VCaP (cell line): ENCODE data around the gene HK2.
"Not testable (repeated sequence)": the region's sequence is repeated elsewhere in the genome, so short reads cannot be mapped to it uniquely, and the experiment has no call there.

Experiments used
- H3K27ac ChIP-seq: fragments of 450-650 bp; 2 replicates; pipeline ENCODE4 v1.5.1; 2017
- TF ChIP-seq, protein P1 (sequence below): fragments of 450-650 bp; conservative IDR thresholded peaks from 2 replicates; pipeline ENCODE4 v1.5.1; 2017; ENCODE audit warnings: mild to moderate bottlenecking, moderate library complexity

HK2 gene

DNA sequence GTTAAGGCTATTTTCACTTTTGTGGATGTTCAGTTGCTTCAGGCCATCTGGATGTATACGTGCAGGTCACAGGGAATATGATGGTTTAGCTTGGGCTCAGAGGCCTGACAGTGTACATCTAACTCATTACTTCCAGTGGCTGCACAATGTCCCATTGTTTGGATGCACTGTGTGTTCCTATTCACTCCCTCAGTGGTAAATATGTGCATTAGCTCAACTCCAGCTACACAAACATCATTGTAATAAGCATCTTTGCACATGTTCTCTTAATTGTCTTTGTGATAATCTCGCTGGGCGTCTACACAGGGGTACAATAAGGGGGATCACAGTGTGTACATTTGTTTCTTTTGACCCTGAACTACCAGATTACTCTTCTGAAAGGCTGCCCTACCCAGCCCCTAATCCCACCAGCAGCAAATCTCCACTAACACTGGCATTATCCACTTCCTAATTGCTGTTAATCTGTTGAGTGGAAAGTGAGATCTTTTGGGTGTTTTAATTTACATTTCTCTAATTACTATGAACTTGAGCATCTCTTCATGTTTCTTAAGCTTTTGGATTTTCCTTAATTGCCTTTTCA lies 68.4 kb downstream of the HK2 start:
- TF ChIP-seq, protein P1, sequence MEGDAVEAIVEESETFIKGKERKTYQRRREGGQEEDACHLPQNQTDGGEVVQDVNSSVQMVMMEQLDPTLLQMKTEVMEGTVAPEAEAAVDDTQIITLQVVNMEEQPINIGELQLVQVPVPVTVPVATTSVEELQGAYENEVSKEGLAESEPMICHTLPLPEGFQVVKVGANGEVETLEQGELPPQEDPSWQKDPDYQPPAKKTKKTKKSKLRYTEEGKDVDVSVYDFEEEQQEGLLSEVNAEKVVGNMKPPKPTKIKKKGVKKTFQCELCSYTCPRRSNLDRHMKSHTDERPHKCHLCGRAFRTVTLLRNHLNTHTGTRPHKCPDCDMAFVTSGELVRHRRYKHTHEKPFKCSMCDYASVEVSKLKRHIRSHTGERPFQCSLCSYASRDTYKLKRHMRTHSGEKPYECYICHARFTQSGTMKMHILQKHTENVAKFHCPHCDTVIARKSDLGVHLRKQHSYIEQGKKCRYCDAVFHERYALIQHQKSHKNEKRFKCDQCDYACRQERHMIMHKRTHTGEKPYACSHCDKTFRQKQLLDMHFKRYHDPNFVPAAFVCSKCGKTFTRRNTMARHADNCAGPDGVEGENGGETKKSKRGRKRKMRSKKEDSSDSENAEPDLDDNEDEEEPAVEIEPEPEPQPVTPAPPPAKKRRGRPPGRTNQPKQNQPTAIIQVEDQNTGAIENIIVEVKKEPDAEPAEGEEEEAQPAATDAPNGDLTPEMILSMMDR: no peak

DNA sequence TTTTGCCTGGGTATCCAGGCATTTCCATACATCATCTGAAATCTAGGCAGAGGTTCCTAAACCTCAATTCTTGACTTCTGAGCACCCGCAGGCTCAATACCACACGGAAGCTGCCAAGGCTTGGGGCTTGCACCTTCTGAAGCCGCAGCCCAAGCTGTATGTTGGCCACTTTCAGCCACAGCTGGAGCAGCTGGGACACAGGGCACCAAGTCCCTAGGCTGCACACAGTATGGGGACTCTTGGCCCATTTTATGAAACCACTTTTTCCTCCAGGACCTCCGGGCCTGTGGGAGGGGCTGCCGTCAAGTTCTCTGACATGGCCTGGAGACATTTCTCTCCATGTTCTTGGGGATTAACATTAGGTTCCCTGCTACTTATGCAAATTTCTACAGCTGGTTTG lies 72.5 kb downstream of the HK2 start:
- no peak overlapping the region for H3K27ac ChIP-seq

More for the DNA sequence above, 68.4 kb downstream of the HK2 start:
- H3K27ac ChIP-seq: no peak overlapping the region

DNA sequence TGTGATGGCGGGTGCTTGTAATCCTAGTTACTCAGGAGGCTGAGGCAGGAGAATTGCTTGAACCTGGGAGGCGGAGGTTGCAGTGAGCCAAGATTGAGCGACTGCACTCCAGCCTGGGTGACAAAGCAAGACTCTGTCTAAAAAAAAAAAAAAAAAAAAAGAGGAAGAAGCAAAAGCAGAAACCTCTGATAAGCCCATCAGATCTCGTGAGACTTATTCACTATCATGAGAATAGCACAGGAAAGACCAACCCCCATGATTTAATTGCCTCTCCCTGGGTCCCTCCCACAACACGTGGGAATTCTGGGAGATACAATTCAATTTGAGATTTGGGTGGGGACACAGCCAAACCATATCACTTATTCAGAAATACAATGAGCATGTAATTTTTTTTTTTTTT lies 73.6 kb downstream of the HK2 start:
- H3K27ac ChIP-seq: not testable (repeated sequence)

More for the DNA sequence above, 72.5 kb downstream of the HK2 start:
- TF ChIP-seq, protein P1: no peak

DNA sequence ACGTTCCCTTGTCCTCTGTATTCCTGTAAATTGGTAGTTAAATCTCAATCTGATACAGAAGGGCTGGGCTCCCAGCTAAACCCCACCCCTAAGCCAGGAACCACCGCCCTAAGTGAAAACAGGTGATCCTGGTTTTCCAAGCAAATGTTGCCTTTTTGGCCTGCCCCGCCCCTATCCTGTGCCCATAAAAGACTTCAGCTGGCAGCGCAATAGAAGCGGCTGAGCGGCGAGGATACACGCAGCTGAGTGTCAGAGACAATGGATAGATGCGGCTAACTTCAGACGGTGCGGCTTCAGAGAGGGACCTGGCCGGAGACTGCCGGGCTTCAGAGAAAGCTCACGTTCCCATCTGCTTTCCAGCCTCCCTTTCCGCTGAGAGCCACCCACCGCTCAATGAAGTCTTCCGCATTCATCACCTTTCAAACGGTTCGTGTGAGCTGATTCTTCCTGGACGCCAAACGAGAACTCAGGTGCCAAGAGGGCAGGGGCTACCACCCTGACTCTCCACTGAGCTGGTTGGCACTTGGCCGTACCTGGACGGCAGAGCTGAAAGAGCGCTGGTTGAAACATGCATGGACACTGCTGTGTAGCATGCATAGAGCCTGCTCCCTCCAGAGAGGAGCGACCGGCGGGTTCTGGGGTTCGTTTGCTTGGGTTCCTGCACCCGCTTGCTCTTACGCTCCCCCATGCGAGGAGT lies 75.0 kb downstream of the HK2 start:
- TF ChIP-seq, protein P1: no peak
- H3K27ac ChIP-seq: no peak overlapping the region

DNA sequence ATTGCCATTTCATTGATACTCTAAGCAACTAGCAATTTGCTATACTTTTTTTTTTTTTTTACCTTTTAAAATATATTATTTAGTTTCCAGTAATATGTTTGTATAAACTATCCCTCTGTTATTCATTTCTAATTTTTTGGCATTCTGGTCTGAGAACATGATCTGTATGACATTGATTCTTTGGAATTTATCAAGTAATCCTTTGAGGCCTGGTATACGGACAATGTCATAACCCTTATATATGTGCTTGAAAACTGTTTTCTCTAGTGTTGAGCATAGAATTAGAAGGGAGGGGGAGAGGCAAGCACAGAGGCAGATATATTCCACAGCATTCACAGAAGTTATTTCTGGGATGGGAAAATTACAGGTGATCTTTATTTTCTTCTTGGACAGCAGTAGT lies 76.3 kb downstream of the HK2 start:
- no peak overlapping the region for H3K27ac ChIP-seq
- TF ChIP-seq, protein P1: no peak

DNA sequence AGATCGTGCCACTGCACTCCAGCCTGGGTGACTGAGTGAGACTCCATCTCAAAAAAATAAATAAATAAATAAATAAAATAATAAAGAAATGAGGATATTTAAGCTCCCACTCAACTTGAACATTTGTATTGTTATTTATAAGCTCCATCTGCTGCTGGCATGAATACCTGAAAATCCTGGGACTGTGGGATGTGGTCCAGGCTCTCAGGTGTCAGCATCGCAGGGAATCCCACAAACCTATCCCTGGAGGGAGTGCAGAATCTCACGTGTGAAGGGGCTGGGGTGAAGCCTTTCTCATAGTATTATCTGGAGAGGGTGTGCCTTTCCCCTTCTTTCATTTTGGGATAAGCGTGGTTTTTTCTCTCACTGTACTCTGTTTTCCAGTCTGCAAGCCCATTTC lies 77.1 kb downstream of the HK2 start:
- no peak overlapping the region for H3K27ac ChIP-seq
- TF ChIP-seq, protein P1: no peak

DNA sequence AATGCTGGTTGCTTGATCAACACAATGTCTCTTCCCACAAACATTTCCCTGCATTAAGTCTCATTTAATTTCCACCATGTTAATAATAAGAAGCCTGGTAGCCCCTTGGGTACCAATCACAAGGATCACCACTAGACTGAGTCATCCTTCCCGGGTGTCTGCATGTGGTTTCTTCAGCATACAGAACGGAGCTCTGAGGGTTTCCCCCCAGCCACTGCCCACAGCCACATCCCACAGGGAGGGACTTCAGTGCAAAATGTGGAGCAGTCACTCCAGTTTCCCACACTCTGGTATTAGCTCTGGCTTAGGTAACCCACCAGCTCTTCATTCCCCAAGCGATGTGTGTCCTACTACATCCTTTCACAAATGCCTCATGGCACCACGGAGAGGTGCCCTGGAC lies 81.8 kb downstream of the HK2 start:
- no peak overlapping the region for H3K27ac ChIP-seq
- TF ChIP-seq, protein P1: no peak

DNA sequence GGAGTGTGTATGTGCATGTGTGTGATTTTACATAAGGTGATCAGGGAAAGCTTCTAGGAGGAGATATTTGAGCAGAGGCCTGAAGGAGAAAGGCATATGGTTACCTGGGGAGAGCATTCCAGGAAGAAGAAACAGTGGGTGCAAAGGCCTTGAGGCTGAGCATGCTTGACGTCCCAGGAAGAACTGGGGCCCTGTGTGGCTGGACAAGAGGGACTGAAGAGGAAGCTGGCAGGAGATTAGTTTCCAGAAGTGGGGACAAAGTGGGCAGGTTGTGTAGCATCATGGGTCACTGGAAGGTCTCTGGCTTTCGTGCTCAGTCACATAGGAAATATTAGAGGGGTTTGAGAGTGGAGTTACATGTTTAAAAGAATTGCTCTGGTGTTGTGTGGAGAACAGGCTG lies 82.5 kb downstream of the HK2 start:
- TF ChIP-seq, protein P1: no peak

More for the DNA sequence above, 82.5 kb downstream of the HK2 start:
- H3K27ac ChIP-seq: no peak overlapping the region
